DMS79 (cell line): ENCODE data around the gene RASSF4.
"Not testable (repeated sequence)": the region's sequence is repeated elsewhere in the genome, so short reads cannot be mapped to it uniquely, and the experiment has no call there.

Experiments
- DNase-seq: peaks from one replicate; lab custom pipeline; 2025; lab: John Stamatoyannopoulos, UW

Gene RASSF4

DNA sequence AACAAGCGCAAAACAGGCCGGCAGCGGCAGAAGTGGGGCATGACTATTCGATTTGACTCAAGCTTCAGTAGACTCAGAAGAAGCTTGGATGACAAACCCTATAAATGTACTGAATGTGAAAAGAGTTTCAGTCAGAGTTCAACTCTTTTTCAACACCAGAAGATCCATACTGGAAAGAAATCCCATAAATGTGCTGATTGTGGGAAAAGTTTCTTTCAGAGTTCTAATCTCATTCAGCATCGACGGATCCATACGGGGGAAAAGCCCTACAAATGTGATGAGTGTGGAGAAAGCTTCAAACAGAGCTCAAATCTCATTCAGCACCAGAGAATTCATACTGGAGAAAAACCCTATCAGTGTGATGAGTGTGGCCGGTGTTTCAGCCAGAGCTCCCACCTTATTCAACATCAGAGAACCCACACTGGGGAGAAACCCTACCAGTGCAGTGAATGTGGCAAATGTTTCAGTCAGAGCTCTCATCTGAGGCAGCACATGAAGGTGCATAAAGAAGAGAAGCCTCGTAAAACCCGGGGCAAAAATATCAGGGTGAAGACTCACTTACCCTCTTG is 43.9 kb downstream of the RASSF4 start:
- DNase-seq: no peak

DNA sequence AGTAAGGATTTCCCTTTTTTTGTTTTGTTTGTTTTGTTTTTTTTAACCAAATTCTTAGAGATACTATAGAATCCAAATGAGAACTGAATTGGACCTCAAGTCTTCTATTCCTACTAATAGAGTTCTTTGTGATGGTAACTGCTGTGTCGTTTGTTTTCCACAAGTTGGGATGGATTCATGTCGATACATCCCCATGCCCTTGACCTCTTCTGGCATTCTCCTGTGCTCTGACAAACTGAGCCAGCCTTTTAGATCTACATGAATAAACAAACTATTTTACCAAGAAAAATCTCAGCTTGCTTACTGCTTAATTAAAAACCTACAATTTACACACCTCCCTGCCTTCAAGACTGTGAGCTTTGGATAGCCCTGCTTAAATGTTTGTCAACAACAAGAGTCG is 45.1 kb downstream of the RASSF4 start:
- no peak for DNase-seq

DNA sequence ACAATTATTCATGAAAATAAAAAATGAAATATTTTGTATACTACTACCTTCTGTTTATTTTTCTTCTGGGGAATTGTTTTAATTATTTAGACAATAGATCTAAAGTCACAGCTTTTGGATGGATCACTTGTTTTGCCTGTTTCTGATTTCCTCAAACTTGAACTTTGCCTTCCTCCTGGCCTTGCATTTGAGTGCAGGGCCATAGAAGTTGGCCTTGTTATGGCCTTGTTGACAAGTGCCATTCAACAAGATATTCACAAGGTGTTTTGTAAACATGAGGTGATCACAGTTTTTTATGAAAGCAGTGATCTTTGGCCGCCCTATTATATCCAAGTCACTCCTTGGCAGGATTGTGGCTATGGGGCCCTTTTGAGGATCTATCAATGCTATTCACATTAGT is 45.7 kb downstream of the RASSF4 start:
- no peak for DNase-seq

DNA sequence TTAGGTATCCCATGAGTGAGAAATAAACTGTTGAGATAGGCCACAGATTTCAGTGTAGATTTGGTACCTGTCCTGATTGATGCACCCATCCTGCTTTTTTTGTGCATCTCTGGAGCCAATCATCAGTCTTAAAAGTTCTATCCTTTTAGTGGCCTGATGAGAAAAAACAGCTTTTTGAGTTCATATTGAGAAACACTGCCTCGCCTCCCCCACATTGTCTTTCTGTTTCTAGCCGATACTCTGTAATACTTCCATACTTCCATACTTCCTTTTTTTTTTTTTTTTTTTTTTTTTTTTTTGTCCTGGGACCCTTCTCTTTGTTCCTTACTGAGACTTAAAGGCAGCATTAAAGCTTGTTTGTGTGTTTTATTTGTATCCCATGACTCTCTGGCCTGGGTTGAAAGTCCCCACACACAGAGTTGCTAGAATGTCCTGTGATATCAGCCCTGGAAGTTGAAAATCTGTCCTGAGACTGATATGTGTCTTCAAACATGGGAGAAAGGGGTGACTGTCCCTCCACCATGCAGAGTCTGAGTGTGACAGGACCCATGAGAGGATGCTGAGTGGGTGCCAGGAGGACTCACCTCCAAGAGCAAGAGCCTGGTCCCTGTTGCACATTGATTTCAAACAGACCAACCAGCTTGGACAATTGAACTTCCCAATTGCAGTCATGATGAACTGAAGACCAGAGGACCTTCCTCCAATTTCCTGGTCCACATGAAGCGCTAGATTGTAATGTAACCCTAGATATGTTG is 46.9 kb downstream of the RASSF4 start:
- no peak for DNase-seq

DNA sequence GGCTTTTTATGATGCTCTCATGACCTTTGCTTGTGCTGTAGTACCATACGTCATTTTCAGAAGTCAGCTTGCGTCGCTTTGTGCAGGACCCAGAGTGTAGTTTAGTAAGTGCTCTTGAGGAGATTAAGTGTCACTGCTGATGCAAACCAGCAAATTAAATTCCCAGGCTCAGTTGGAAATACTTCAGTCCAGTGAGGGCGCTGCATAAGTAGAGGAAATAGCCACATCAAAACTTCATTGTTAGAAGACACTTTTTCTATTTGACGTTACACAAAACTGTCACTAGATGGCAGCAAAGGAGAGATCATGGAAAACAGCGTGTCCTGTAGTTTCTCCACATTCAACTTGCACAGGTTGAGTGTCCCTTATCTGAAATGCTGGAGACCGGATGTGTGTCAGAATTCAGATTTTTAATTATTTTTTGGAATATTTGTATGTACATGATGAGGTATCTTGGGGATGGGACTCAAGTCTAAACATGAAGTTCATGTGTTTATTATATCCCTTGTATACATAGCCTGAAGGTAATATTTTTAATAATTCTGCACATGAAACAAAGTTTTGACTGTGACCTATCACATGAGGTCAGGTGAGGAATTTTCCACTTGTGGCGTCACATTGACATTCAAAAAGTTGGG is 49.0 kb downstream of the RASSF4 start:
- DNase-seq: peak; percentile 30

DNA sequence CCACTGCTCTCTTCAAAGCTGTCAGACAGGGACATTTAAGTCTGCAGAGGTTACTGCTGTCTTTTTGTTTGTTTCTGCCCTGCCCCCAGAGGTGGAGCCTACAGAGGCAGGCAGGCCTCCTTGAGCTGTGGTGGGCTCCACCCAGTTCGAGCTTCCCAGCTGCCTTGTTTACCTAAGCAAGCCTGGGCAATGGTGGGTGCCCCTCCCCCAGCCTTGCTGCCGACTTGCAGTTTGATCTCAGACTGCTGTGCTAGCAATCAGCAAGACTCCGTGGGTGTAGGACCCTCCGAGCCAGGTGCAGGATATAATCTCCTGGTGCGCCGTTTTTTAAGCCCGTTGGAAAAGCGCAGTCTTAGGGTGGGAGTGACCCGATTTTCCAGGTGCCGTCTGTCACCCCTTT is 55.0 kb downstream of the RASSF4 start:
- DNase-seq: not testable (repeated sequence)

DNA sequence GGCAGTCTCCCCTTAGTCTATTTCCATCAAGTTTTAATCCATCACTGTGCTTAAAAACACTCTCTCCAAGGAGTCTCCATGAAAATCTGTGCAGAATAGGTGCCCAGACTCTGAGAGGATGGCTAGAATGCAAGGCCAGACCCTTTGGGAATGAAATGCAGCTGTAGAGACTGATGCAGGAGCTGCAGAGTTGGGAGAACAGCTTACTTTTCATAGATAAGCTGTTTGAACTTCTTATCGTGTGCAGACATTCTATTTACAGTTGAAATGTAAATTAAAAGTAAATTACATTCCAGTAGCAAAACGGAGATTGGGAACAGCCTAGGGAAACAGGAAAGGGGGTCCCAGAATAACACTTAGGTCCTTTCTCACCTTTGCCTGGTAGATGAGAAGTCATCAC is 56.0 kb downstream of the RASSF4 start:
- no peak for DNase-seq

DNA sequence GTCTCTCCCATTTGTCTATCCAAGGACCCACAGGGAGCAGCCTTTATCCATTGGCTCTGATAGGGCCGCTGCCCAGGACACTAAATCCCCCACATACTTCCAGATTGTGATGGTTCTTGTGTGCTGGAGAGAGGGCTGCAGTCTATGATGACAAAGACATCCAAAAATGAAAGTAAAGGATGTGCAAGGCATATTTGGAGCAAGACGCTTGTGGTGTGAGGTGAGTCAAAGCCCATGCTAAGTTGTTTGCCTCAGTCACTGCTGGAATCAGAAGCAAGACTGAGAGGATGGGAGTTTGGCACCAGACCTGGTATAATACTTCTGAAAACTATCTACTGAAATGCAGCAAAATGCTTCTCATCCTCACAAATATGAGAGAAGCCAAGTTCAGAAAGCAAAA is 63.8 kb downstream of the RASSF4 start:
- DNase-seq: no peak

DNA sequence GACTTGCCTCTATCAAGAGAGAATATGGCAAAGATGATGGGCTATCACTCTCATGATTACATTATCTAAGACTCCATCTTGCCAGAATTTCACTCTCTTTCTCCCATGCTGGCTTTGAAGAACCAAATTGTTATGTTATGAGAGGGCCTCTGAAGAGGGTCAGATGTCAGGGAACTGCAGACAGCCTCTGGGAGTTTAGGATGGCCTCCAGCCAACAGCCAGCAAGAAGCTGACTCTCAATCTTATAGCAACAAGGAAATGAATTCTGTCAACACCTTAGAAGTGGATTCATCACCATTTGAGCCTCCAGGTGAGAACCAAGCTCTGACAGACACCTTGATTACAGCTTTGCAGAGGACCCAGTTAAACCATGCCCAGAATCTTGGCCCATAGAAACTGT is 74.7 kb downstream of the RASSF4 start:
- DNase-seq: no peak

DNA sequence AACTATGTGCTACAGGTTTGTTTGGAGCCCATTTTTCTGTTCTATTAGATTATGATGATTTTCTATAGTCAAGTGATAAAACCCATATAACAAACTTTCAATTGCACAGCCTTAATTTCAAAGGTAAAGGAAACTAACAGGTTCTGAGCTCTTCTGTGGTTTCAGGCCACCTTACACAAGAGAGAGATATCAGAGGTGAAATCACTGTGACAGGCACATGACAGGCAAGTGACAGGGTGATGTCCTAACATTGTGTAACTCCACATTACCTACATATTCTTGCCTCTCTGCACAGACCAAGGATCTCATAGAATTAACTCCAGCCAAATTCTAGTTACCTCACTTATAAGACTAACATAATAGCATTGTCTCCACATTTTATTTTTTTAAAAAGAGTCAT is 76.1 kb downstream of the RASSF4 start:
- DNase-seq: no peak

DNA sequence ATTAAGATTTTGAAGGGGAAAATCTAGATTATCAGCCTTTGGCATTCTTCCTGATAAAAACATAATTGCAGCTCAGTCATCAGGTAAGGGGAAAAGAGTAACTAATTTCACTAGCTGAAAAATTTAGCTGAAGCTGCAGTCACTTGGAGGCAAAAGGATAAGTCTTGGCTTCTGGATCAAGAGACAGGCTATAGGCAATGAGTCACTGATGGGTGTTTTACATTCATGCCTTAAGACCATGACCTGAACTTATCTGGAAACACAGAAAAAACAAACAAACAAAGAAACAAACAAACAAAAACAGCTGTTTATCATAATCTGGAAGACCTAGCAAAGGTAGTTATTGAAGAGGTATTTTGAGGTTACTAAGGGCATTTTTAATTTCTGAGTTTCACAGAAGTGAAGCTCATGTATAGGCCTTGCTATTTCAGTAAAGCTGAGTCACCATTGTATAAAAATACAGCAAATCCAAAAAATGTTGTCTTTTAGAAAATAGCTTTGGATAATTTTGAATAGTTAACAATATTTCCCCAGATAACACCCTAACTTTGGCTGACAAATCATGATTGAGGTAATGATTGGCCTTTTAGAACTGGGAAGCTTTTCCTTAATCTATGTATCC is 81.4 kb downstream of the RASSF4 start:
- DNase-seq: no peak

DNA sequence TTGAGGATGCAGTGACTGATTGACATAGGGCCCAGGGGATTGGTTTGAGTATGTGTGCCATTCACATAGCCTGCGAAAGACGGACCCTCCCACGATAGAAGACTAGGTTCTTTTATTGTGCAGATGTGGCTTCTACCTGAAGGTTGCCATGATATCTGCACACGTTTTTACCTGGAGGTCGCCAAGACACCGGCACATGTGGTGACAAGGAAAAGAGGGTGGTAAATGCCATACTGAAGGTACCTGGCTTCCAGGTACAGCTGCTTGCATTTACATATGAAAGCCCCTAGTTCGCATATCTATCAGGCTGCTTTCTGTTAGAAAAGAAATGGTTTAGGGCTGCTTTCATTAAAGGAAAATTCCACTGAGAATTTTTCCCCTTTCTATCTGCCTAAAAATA is 84.7 kb downstream of the RASSF4 start:
- DNase-seq: no peak
